ENCODE measurements around the gene TXNRD2.

Gene TXNRD2

DNA sequence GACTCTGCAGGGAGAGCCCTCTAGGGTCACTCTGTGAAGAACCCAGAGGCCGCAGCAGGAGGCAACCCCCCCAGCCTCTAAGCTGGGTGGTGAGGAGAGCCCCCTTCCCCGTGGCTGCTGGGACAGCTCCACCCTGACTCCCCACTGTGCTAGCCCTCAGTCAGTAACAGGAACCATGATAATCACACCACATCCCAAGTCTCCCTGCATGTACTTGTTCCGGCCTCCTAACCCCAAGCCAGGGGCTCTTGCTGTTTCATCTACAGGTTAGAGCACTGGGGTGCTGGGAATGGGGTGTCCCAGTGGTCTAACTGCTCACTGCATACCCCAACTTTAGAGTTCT lies 48.1 kb upstream of the TXNRD2 start:
- no peak overlapping the region for H3K4me3 ChIP-seq (ENCODE audit: low read length)
- no peaks in the 10 kb centered on the region for H3K4me1 ChIP-seq (ENCODE audit: low read length)
- no peak for TF ChIP-seq EZH2phosphoT487 (IDR thresholded peaks at IDR 0.05; ENCODE audit: low read depth)
- TF ChIP-seq CTCF (IDR thresholded peaks at IDR 0.05; ENCODE audit: low read depth, low read length), result no peak
- H3K27ac ChIP-seq (ENCODE audit: low read length), result no peak overlapping the region
- H3K9me3 ChIP-seq (ENCODE audit: insufficient read depth, low read length), result no peaks in the 10 kb centered on the region
- no peak overlapping the region for H3K4me2 ChIP-seq (ENCODE audit: low read length)
- no peak overlapping the region for H2AFZ ChIP-seq (ENCODE audit: low read depth, low read length)
- no peaks in the 10 kb centered on the region for H3K36me3 ChIP-seq (replicated peaks; ENCODE audit: low read depth, low read length)
- no peaks in the 10 kb centered on the region for H3K79me2 ChIP-seq (ENCODE audit: low read length)
- H4K20me1 ChIP-seq (ENCODE audit: insufficient read depth, low read length), result no peaks in the 10 kb centered on the region
- H3K9ac ChIP-seq (ENCODE audit: low read length), result no peak overlapping the region
- H3K27me3 ChIP-seq (ENCODE audit: low read depth, low read length), result no peaks in the 10 kb centered on the region

DNA sequence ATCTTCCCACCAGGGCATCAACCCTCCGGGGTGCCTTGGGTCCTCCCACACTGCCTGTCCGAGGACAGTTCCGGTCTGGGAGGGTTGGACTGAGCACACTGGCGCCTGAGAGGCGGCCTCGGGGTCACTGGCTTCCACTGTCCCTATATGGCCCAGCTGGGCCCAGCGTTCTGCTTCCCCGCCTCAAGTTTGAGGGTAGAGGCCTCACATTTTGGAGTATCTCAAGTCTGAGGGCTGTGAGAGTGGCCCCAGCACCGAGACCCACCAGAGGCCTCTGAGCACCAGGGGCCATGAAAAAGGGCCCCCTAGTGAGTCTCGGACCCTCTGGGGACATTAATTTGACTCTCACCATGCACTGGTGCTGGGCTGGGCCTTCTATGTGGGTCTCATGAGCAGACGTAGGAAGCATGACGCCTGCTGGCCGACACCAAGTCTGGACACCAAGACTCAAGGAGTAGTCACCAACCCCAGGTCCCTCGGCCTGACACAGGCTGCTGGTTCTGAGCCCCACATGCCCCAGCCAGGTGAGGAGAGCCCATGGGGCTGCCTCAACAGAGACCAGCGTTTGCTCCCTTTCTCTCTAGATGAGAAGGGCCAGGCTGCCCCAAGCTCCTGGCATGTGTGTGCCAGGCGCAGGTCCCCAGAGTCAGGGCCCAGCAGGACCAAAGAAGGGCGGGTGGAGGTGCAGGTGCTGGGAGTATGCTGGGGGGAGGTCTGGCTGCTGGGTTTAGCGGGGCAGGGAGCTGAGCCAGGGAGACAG lies 47.5 kb upstream of the TXNRD2 start:
- H3K4me2 ChIP-seq (ENCODE audit: low read length), result no peak overlapping the region
- no peaks in the 10 kb centered on the region for H3K79me2 ChIP-seq (ENCODE audit: low read length)
- peaks cover 2% of the 10 kb centered on the region; the same call in 1 of the 2 replicates for H3K4me1 ChIP-seq (ENCODE audit: low read length)
- no peaks in the 10 kb centered on the region for H3K9me3 ChIP-seq (ENCODE audit: insufficient read depth, low read length)
- H3K9ac ChIP-seq (ENCODE audit: low read length), result no peak overlapping the region
- H4K20me1 ChIP-seq (ENCODE audit: insufficient read depth, low read length), result no peaks in the 10 kb centered on the region
- H3K27me3 ChIP-seq (ENCODE audit: low read depth, low read length), result no peaks in the 10 kb centered on the region
- no peaks in the 10 kb centered on the region for H3K36me3 ChIP-seq (replicated peaks; ENCODE audit: low read depth, low read length)
- H3K4me3 ChIP-seq (ENCODE audit: low read length), result no peak overlapping the region
- no peak overlapping the region for H3K27ac ChIP-seq (ENCODE audit: low read length)
- no peak overlapping the region for H2AFZ ChIP-seq (ENCODE audit: low read depth, low read length)
- no peak for TF ChIP-seq CTCF (IDR thresholded peaks at IDR 0.05; ENCODE audit: low read depth, low read length)
- no peak for TF ChIP-seq EZH2phosphoT487 (IDR thresholded peaks at IDR 0.05; ENCODE audit: low read depth)

- Histone ChIP-seq H3K4me2 (ENCODE audit: low read length) (no peak overlapping the region), H3K27ac (ENCODE audit: low read length) (no peak overlapping the region), H3K79me2 (ENCODE audit: low read length) (no peaks in the 10 kb centered on the region), H3K9me3 (ENCODE audit: insufficient read depth, low read length) (no peaks in the 10 kb centered on the region), H4K20me1 (ENCODE audit: insufficient read depth, low read length) (no peaks in the 10 kb centered on the region), H3K4me1 (ENCODE audit: low read length) (peaks cover 3% of the 10 kb centered on the region; the same call in 1 of the 2 replicates), H3K36me3 (replicated peaks; ENCODE audit: low read depth, low read length) (no peaks in the 10 kb centered on the region), H3K27me3 (ENCODE audit: low read depth, low read length) (no peaks in the 10 kb centered on the region), H3K9ac (ENCODE audit: low read length) (no peak overlapping the region), H2AFZ (ENCODE audit: low read depth, low read length) (no peak overlapping the region), H3K4me3 (ENCODE audit: low read length) (no peak overlapping the region)
- no peak for TF ChIP-seq CTCF (IDR thresholded peaks at IDR 0.05; ENCODE audit: low read depth, low read length)
- no peak for TF ChIP-seq EZH2phosphoT487 (IDR thresholded peaks at IDR 0.05; ENCODE audit: low read depth)
These were observed 46.8 kb upstream of the TXNRD2 start for GRCh38 chr22:19988331-19988808.

DNA sequence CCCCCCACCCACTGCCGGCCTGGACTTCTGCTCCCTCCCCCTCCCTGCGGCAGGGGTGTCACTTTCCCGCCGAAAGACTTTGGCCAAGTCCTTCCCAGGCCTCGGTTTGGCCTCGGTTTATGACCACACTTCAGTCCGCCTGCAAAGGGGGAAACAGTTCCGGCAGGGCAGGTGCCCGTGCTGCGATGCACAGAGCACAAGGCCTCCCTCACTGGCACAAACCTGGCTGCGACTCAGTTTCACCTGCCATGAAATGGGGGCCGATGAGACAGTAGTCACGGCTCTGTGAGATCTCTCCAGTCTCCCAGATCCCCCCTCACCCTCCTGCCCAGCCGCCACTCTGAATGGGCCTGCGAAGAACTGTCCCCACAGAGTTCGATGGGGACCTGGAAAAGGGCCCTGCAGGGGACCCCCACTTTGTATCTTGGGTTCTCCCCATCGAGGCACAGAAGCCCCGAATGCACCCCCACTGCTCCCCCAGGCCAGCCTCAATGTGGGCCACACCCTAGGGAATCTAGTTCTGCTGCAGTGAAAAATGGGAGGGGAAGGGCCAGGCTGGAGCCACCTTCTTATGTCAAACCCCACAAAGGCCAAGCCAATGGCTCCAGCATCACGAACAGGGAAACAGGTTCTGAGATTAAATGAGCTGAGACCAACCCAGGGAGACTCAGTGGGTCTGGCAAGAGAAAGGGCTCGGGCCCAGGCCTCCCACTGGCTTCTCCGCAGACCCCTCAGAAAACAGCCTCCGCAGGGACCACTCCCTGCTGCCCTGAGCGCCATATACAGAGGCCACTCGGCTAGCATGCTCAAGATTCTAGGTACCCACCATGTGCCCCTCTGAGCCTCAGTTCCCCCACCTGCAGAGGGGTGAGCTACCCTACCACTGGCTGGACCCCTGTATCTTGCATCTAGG lies 46.0 kb upstream of the TXNRD2 start:
- Histone ChIP-seq H3K4me3 (ENCODE audit: low read length) (no peak overlapping the region), H3K4me1 (ENCODE audit: low read length) (peaks cover 3% of the 10 kb centered on the region; the same call in 1 of the 2 replicates), H3K79me2 (ENCODE audit: low read length) (no peaks in the 10 kb centered on the region), H2AFZ (ENCODE audit: low read depth, low read length) (no peak overlapping the region), H3K9me3 (ENCODE audit: insufficient read depth, low read length) (no peaks in the 10 kb centered on the region), H4K20me1 (ENCODE audit: insufficient read depth, low read length) (no peaks in the 10 kb centered on the region), H3K27ac (ENCODE audit: low read length) (no peak overlapping the region), H3K27me3 (ENCODE audit: low read depth, low read length) (no peaks in the 10 kb centered on the region), H3K9ac (ENCODE audit: low read length) (no peak overlapping the region), H3K4me2 (ENCODE audit: low read length) (no peak overlapping the region), H3K36me3 (replicated peaks; ENCODE audit: low read depth, low read length) (no peaks in the 10 kb centered on the region)
- TF ChIP-seq EZH2phosphoT487 (IDR thresholded peaks at IDR 0.05; ENCODE audit: low read depth), result no peak
